ENCODE results near the gene HOXA11.

DNA sequence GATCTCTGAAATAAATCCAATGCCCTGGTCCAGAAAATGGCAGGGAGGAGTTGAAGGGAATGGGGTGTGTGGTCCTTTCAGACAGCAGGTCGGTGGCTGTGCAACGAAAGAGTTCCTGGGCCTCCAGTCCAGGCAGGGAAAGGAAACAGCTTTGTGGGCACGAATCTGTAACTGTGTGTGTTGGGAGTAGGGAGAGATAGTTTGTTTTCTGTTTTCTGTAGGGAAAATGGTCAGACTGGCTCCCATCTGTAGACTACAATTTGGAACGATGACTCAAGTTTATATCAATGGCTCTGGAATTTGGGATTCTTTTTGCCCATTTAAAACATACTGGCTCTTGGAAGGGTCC, 17.1 kb downstream of the HOXA11 start:
- TF ChIP-seq, protein P1, sequence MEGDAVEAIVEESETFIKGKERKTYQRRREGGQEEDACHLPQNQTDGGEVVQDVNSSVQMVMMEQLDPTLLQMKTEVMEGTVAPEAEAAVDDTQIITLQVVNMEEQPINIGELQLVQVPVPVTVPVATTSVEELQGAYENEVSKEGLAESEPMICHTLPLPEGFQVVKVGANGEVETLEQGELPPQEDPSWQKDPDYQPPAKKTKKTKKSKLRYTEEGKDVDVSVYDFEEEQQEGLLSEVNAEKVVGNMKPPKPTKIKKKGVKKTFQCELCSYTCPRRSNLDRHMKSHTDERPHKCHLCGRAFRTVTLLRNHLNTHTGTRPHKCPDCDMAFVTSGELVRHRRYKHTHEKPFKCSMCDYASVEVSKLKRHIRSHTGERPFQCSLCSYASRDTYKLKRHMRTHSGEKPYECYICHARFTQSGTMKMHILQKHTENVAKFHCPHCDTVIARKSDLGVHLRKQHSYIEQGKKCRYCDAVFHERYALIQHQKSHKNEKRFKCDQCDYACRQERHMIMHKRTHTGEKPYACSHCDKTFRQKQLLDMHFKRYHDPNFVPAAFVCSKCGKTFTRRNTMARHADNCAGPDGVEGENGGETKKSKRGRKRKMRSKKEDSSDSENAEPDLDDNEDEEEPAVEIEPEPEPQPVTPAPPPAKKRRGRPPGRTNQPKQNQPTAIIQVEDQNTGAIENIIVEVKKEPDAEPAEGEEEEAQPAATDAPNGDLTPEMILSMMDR (IDR thresholded peaks at IDR 0.05; ENCODE audit: borderline replicate concordance, extremely low read depth, low read length, poor library complexity, severe bottlenecking), result no peak
- TF ChIP-seq EZH2 (IDR thresholded peaks at IDR 0.05; ENCODE audit: borderline replicate concordance, low read depth, low read length, severe bottlenecking), result no peak

Data from DND-41 (cell line).